Activated CD4-positive, alpha-beta T cell treated with anti-CD3 and anti-CD28 coated beads for 36 hours (primary cell): ENCODE measurements around the gene KMT2B. TPM values are rescaled to one million over a fixed set of nuclear protein-coding genes. Genes with fewer than 3 reads are reported as not detected.

ENCODE experiments used
- ATAC-seq: fragments of 200-7000 bp; cut with Tn5 transposase; one replicate; pipeline ENCODE4 v1.10.0; 2021; ENCODE audit warnings: mild to moderate bottlenecking, moderate library complexity
- CTCF ChIA-PET: fragments of 350-600 bp; sonication (Branson Sonifier 250); formaldehyde crosslinking; loops from one replicate; lab custom pipeline; 2021; ENCODE audit warnings: antibody characterized with exemption; lab: Charles Lee
- POLR2A ChIA-PET: fragments of 350-600 bp; sonication (Branson Sonifier 250); formaldehyde crosslinking; loops from one replicate; lab custom pipeline; 2021; ENCODE audit warnings: antibody characterized with exemption, inconsistent platforms; lab: Charles Lee
- DNase-seq: peaks from one replicate; pipeline ENCODE4 v3.0.0-alpha.2; 2020
- H3K27ac Mint-ChIP-seq: one replicate; pipeline ENCODE4 v1.8.0; 2021; ENCODE audit warnings: mixed read lengths
- H3K27me3 Mint-ChIP-seq: one replicate; pipeline ENCODE4 v1.8.0; 2021; ENCODE audit warnings: mixed read lengths
- H3K36me3 Mint-ChIP-seq: one replicate; pipeline ENCODE4 v1.8.0; 2021; ENCODE audit warnings: low read depth, mixed read lengths
- H3K4me1 Mint-ChIP-seq: one replicate; pipeline ENCODE4 v1.8.0; 2021; ENCODE audit warnings: mixed read lengths
- H3K4me3 Mint-ChIP-seq: one replicate; pipeline ENCODE4 v1.8.0; 2021; ENCODE audit warnings: mild to moderate bottlenecking, moderate library complexity, mixed read lengths
- H3K9me3 Mint-ChIP-seq: one replicate; pipeline ENCODE4 v1.8.0; 2021; ENCODE audit warnings: low read depth, mixed read lengths
- intact Hi-C, 2 experiments: fragments of 100-400 bp; cut with DNase I in 1 of 2; cut with micrococcal nuclease in 1 of 2; formaldehyde crosslinking; loops; one replicate each; pipeline versions ENCODE4 v1.14.2 to v1.15.1; 2022 to 2024; cut with DNase I, micrococcal nuclease
- total RNA-seq, 2 experiments: library from RNA; stranded (reverse); gene quantifications; one replicate each; pipeline ENCODE4 v1.2.3, GENCODE V29; 2021

KMT2B gene
- total RNA-seq, 2 experiments from 2014 or later, result 48.6 to 49.4 TPM

- DNase-seq (peak; percentile 99), ATAC-seq (peak; percentile 67)
- ChIA-PET POLR2A (interaction anchor here (0.6 to 1.3 kb wide), 9 partner anchors 10 to 49 kb away, joined by 3 to 6 read pairs (median 4); no protein-coding TSS in a partner anchor), CTCF (interaction anchor here (0.6 to 2.2 kb wide), 14 partner anchors 10 to 274 kb away, joined by 3 to 14 read pairs (median 3); partner anchors contain the start of genes ALKBH6 and HAUS5)
- Mint-ChIP-seq H3K9me3 (no peaks in the 10 kb centered on the region), H3K27me3 (no peaks in the 10 kb centered on the region), H3K27ac (peak overlapping the region; percentile 96), H3K4me1 (peaks cover 28% of the 10 kb centered on the region), H3K36me3 (peaks cover 49% of the 10 kb centered on the region), H3K4me3 (peak overlapping the region; percentile 82)
- intact Hi-C loops, result loop anchor here (1.0 to 10.0 kb wide), 14 partner anchors 18 to 596 kb away; partner anchors contain the start of genes APLP1 (in 1 of the 2), ARHGAP33 (in 1 of the 2), ETV2 (in 1 of the 2) and FXYD7 (in 1 of the 2)
These were observed 22.8 kb downstream of the KMT2B start for GRCh38 chr19:35740423-35741202.

- DNase-seq (no peak), ATAC-seq (no peak)
- H3K27me3 Mint-ChIP-seq, result no peaks in the 10 kb centered on the region
- H3K4me1 Mint-ChIP-seq, result peaks cover 33% of the 10 kb centered on the region
- peak overlapping the region; percentile 82 for H3K4me3 Mint-ChIP-seq
- CTCF ChIA-PET, result interaction anchor here (0.7 to 2.2 kb wide), 9 partner anchors 10 to 273 kb away, joined by 3 to 14 read pairs (median 3); partner anchors contain the start of gene ALKBH6
- POLR2A ChIA-PET, result interaction anchor here (1.0 to 1.3 kb wide), 7 partner anchors 12 to 49 kb away, joined by 3 to 6 read pairs (median 4); no protein-coding TSS in a partner anchor
- peak overlapping the region; percentile 96 for H3K27ac Mint-ChIP-seq
- peaks cover 46% of the 10 kb centered on the region for H3K36me3 Mint-ChIP-seq
- no peaks in the 10 kb centered on the region for H3K9me3 Mint-ChIP-seq
- intact Hi-C loops, result loop anchor here (1.0 to 10.0 kb wide), 6 partner anchors 48 to 596 kb away; partner anchors contain the start of genes ETV2 (in 1 of the 2), FXYD7 (in 1 of the 2), POLR2I (in 1 of the 2) and SDHAF1 (in 1 of the 2)
These were observed 23.4 kb downstream of the KMT2B start for GRCh38 chr19:35741203-35741515.

- CTCF ChIA-PET, result interaction anchor here (1.0 to 1.2 kb wide), 3 partner anchors 15 to 44 kb away, joined by 3 read pairs; partner anchors contain the start of gene HSPB6
- intact Hi-C loops, result loop anchor here (1.0 to 10.0 kb wide), 4 partner anchors 15 to 597 kb away; partner anchors contain the start of genes ETV2 (in 1 of the 2), FXYD7 (in 1 of the 2), HSPB6 (in 1 of the 2) and SDHAF1 (in 1 of the 2)
- Mint-ChIP-seq H3K4me1 (peaks cover 39% of the 10 kb centered on the region), H3K27ac (peak within 1 kb of the TSS; percentile 96), H3K4me3 (peak within 1 kb of the TSS; percentile 99), H3K27me3 (no peaks in the 10 kb centered on the region), H3K9me3 (no peaks in the 10 kb centered on the region), H3K36me3 (peaks cover 41% of the 10 kb centered on the region)
- ATAC-seq (peak; percentile 1), DNase-seq (peak; percentile 88)
- POLR2A ChIA-PET, result interaction anchor here (0.8 to 1.2 kb wide), 5 partner anchors 24 to 189 kb away, joined by 3 to 8 read pairs (median 6); partner anchors contain the start of gene COX6B1
These were observed 24.4 kb downstream of the KMT2B start, which contains the start of gene IGFLR1 for GRCh38 chr19:35742121-35742724. IGFLR1 (minus strand) TSS chr19:35742452; CDS start chr19:35741180, 1,272 bp downstream.

GRCh38 chr19:35743640-35744429 lies 26.0 kb downstream of the KMT2B start:
- ATAC-seq (no peak), DNase-seq (no peak)
- Mint-ChIP-seq H3K27me3 (no peaks in the 10 kb centered on the region), H3K36me3 (peaks cover 31% of the 10 kb centered on the region), H3K9me3 (no peaks in the 10 kb centered on the region), H3K4me3 (peak overlapping the region; percentile 99), H3K4me1 (peaks cover 46% of the 10 kb centered on the region), H3K27ac (peak overlapping the region; percentile 100)
- CTCF ChIA-PET, result interaction anchor here (1.0 to 2.0 kb wide), 5 partner anchors 22 to 186 kb away, joined by 3 to 8 read pairs (median 4); no protein-coding TSS in a partner anchor
- intact Hi-C loops, result loop anchor here (1.0 to 10.0 kb wide), 9 partner anchors 27 to 599 kb away; partner anchors contain the start of genes ARHGAP33 (in 2 of the 2), ETV2 (in 1 of the 2), FXYD7 (in 1 of the 2) and SDHAF1 (in 1 of the 2)
- POLR2A ChIA-PET, result interaction anchor here (1.8 to 2.3 kb wide), 2 partner anchors 25 to 41 kb away, joined by 10 to 13 read pairs; no protein-coding TSS in a partner anchor

GRCh38 chr19:35744430-35745327 lies 26.9 kb downstream of the KMT2B start:
- peak overlapping the region; percentile 99 for H3K4me3 Mint-ChIP-seq
- CTCF ChIA-PET, result interaction anchor here (0.6 to 2.0 kb wide), 8 partner anchors 23 to 398 kb away, joined by 3 to 8 read pairs (median 4); no protein-coding TSS in a partner anchor
- ATAC-seq (peak; percentile 57), DNase-seq (peak; percentile 96)
- no peaks in the 10 kb centered on the region for H3K9me3 Mint-ChIP-seq
- POLR2A ChIA-PET, result interaction anchor here (1.0 to 2.3 kb wide), 4 partner anchors 26 to 187 kb away, joined by 4 to 13 read pairs (median 8); no protein-coding TSS in a partner anchor
- peaks cover 49% of the 10 kb centered on the region for H3K4me1 Mint-ChIP-seq
- intact Hi-C loops, result loop anchor here (1.0 to 10.0 kb wide), 14 partner anchors 27 to 600 kb away; partner anchors contain the start of genes ARHGAP33 (in 2 of the 2), ETV2 (in 1 of the 2), FXYD7 (in 1 of the 2) and SDHAF1 (in 1 of the 2)
- H3K27me3 Mint-ChIP-seq, result no peaks in the 10 kb centered on the region
- peak overlapping the region; percentile 100 for H3K27ac Mint-ChIP-seq
- peaks cover 30% of the 10 kb centered on the region for H3K36me3 Mint-ChIP-seq

- H3K27ac Mint-ChIP-seq, result peak within 1 kb of the TSS; percentile 100
- H3K27me3 Mint-ChIP-seq, result no peaks in the 10 kb centered on the region
- intact Hi-C loops, result loop anchor here (1.0 to 10.0 kb wide), 8 partner anchors 28 to 601 kb away; partner anchors contain the start of genes ARHGAP33 (in 2 of the 2), FXYD7 (in 1 of the 2) and TBCB (in 1 of the 2)
- no peaks in the 10 kb centered on the region for H3K9me3 Mint-ChIP-seq
- H3K36me3 Mint-ChIP-seq, result peaks cover 30% of the 10 kb centered on the region
- peaks cover 51% of the 10 kb centered on the region for H3K4me1 Mint-ChIP-seq
- ATAC-seq (peak; percentile 51), DNase-seq (peak; percentile 97)
- H3K4me3 Mint-ChIP-seq, result peak within 1 kb of the TSS; percentile 99
- CTCF ChIA-PET, result interaction anchor here (1.0 to 2.0 kb wide), 5 partner anchors 24 to 186 kb away, joined by 3 to 8 read pairs (median 4); no protein-coding TSS in a partner anchor
- POLR2A ChIA-PET, result interaction anchor here (0.5 to 2.3 kb wide), 6 partner anchors 27 to 749 kb away, joined by 4 to 13 read pairs (median 5); no protein-coding TSS in a partner anchor
These were observed 27.7 kb downstream of the KMT2B start, which contains the start of the genes PSENEN and U2AF1L4 for GRCh38 chr19:35745328-35746086. PSENEN (plus strand) TSS chr19:35745651; CDS start chr19:35745931, 280 bp downstream. U2AF1L4 (minus strand) TSS chr19:35745418; CDS start chr19:35745391, 27 bp downstream.

- intact Hi-C loops, result loop anchor here in 1 of 2 experiments (10.0 kb wide), 1 partner anchor 601 kb away; the partner anchor contains the start of gene FXYD7
- peak overlapping the region; percentile 100 for H3K27ac Mint-ChIP-seq
- ChIA-PET CTCF (interaction anchor here (1.5 to 1.6 kb wide), 2 partner anchors 124 to 185 kb away, joined by 4 to 5 read pairs; no protein-coding TSS in a partner anchor), POLR2A (interaction anchor here (0.5 to 1.0 kb wide), 3 partner anchors 113 to 749 kb away, joined by 4 to 5 read pairs (median 5); no protein-coding TSS in a partner anchor)
- H3K4me1 Mint-ChIP-seq, result peaks cover 51% of the 10 kb centered on the region
- no peaks in the 10 kb centered on the region for H3K27me3 Mint-ChIP-seq
- no peak for ATAC-seq
- H3K4me3 Mint-ChIP-seq, result peak overlapping the region; percentile 99
- no peaks in the 10 kb centered on the region for H3K9me3 Mint-ChIP-seq
- DNase-seq, result no peak
- H3K36me3 Mint-ChIP-seq, result peaks cover 28% of the 10 kb centered on the region
These were observed 28.3 kb downstream of the KMT2B start for GRCh38 chr19:35746087-35746462.

GRCh38 chr19:35746531-35746930 lies 28.7 kb downstream of the KMT2B start:
- POLR2A ChIA-PET, result no interaction called here
- Mint-ChIP-seq H3K27ac (peak overlapping the region; percentile 100), H3K4me1 (peaks cover 51% of the 10 kb centered on the region), H3K27me3 (no peaks in the 10 kb centered on the region), H3K9me3 (no peaks in the 10 kb centered on the region), H3K4me3 (peak overlapping the region; percentile 99), H3K36me3 (peaks cover 28% of the 10 kb centered on the region)
- ATAC-seq (no peak), DNase-seq (no peak)
- CTCF ChIA-PET, result no interaction called here
- intact Hi-C loops, result loop anchor here in 1 of 2 experiments (10.0 kb wide), 1 partner anchor 602 kb away; the partner anchor contains the start of gene FXYD7
